ENCODE measurements around the gene FAM120AOS.
A peak's percentile ranks its signal among the peaks of the same experiment; 100 is the strongest.

The FAM120AOS gene

DNA sequence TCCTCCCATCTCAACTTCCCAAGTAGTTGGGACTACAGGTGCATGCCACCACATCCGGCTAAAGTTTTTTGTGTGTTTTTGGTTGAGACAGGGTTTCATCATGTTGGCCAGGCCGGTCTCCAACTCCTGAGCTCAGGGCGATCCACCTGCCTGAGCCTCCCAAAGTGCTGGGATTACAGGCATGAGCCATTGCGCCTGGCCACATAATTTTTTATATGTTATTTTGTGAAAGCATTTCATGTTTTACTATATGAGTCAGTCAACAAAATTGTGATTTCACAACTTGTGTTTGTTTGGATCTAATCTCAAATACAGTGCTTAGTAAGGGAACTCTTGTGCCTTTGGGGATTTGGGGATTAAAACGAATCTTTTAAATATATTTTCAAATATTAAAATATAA lies 20.0 kb upstream of the FAM120AOS start:
- TF ChIP-seq, protein P1, sequence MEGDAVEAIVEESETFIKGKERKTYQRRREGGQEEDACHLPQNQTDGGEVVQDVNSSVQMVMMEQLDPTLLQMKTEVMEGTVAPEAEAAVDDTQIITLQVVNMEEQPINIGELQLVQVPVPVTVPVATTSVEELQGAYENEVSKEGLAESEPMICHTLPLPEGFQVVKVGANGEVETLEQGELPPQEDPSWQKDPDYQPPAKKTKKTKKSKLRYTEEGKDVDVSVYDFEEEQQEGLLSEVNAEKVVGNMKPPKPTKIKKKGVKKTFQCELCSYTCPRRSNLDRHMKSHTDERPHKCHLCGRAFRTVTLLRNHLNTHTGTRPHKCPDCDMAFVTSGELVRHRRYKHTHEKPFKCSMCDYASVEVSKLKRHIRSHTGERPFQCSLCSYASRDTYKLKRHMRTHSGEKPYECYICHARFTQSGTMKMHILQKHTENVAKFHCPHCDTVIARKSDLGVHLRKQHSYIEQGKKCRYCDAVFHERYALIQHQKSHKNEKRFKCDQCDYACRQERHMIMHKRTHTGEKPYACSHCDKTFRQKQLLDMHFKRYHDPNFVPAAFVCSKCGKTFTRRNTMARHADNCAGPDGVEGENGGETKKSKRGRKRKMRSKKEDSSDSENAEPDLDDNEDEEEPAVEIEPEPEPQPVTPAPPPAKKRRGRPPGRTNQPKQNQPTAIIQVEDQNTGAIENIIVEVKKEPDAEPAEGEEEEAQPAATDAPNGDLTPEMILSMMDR (IDR thresholded peaks at IDR 0.05; ENCODE audit: low read depth, low read length, missing control alignments) = no peak
- no peaks in the 10 kb centered on the region for H3K27me3 ChIP-seq (replicated peaks)
- no peak overlapping the region for H3K27ac ChIP-seq
- no peak for DNase-seq
- peaks cover 6% of the 10 kb centered on the region for H3K36me3 ChIP-seq (replicated peaks)
- in situ Hi-C loops (cut with HindIII; ENCODE audit: low pct_ligation_motif_present, low sequenced_read_pairs) = no loop called here
- no peak overlapping the region for H3K4me3 ChIP-seq (ENCODE audit: low read depth, low read length)

DNA sequence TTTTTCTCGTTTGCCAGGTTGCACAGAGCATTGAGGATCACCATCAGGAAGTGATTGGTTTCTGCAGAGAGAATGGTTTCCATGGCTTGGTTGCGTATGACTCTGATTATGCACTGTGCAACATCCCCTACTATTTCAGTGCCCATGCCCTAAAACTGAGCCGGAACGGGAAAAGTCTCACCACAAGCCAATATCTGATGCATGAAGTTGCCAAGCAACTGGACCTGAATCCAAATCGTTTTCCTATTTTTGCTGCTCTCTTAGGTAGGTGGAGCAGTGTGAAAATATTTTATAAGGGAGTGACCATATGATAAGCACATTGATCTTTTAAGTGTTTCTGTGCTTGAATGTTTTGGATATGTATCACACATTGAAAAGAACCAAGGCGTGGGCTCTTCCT lies 17.7 kb upstream of the FAM120AOS start:
- H3K27me3 ChIP-seq (replicated peaks) = no peaks in the 10 kb centered on the region
- no peak overlapping the region for H3K27ac ChIP-seq
- in situ Hi-C loops (cut with HindIII; ENCODE audit: low pct_ligation_motif_present, low sequenced_read_pairs) = no loop called here
- H3K36me3 ChIP-seq (replicated peaks) = peaks cover 4% of the 10 kb centered on the region
- H3K4me3 ChIP-seq (ENCODE audit: low read depth, low read length) = no peak overlapping the region
- TF ChIP-seq, protein P1 (IDR thresholded peaks at IDR 0.05; ENCODE audit: low read depth, low read length, missing control alignments) = no peak
- DNase-seq = no peak

DNA sequence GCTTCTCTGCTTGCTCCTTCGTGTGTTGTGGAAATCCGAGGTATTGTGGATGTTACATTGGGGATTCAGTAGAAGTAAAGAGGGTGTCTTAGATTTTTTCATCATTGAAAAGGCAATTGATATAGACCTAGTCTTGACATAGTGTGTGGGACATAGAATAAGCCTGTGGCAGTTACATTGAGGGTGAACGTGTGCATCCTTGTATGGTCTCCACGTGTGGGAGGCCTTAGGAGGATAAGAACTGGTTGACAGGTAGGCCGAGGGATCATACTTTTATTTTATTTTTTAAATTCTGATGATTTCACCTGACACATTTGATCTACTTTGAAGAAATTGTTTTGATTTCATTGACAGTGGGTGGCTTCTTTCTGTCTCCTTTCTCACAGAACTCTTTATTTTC lies 17.0 kb upstream of the FAM120AOS start:
- DNase-seq = no peak
- Histone ChIP-seq H3K4me3 (ENCODE audit: low read depth, low read length) (no peak overlapping the region), H3K36me3 (replicated peaks) (peaks cover 4% of the 10 kb centered on the region), H3K27me3 (replicated peaks) (no peaks in the 10 kb centered on the region), H3K27ac (no peak overlapping the region)
- TF ChIP-seq, protein P1 (IDR thresholded peaks at IDR 0.05; ENCODE audit: low read depth, low read length, missing control alignments) = no peak
- in situ Hi-C loops (cut with HindIII; ENCODE audit: low pct_ligation_motif_present, low sequenced_read_pairs) = no loop called here

DNA sequence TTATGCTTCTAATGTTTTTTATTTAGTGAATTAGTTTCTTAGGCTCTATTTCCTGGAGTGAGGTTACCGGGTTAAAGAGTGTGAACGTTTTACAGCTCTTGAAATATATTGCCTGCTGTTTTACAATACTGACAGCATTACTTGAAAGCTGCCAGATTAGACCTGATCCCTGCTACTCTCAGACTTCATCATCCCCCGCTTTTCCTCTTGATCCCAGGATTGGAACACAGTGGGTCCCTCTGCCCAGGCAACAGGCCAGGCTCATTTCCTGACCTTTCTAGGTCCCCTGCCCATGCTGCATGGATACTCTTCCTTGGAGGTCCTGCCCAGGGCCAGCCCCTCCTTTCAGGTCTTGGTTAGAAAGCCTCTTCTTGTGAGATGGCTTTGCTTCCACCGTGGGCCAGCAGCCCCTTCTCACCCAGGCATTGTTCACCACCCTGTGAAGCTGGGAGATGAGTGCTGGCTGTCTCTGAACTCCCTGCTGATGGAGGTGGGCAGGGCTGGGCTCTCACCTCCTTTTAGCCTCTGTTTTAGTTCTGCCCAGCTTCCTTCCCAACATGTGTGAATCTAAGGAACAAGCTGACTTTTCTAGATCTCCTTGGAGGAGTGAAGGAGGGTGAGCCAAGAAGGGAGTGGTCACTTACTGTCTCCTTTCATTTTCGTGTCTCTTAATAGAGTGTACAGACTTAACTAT lies 15.5 kb upstream of the FAM120AOS start:
- in situ Hi-C loops (cut with HindIII; ENCODE audit: low pct_ligation_motif_present, low sequenced_read_pairs) = no loop called here
- Histone ChIP-seq H3K4me3 (ENCODE audit: low read depth, low read length) (no peak overlapping the region), H3K36me3 (replicated peaks) (peaks cover 4% of the 10 kb centered on the region), H3K27me3 (replicated peaks) (no peaks in the 10 kb centered on the region), H3K27ac (no peak overlapping the region)
- peak; percentile 12 for DNase-seq
- TF ChIP-seq, protein P1 (IDR thresholded peaks at IDR 0.05; ENCODE audit: low read depth, low read length, missing control alignments) = no peak

DNA sequence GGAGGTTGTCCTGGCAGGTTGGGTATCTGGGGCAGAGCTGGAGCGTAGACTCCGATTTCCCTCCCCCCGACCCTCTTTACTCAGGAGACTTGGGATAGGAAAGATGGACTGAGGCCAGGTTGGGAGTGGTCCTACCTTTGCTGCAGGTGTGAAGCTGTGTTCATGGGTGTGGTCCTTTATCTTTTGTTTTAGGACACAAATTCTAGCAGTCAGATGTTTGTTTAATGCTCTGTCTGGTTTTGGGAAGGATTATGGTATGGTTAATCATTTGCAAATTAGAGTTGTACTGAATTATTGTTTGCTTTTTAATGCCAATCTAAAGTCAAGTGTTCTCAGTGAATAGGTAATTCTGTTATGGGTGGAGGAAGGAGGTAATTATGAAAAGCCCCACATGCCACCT lies 14.1 kb upstream of the FAM120AOS start:
- Histone ChIP-seq H3K27ac (no peak overlapping the region), H3K27me3 (replicated peaks) (no peaks in the 10 kb centered on the region), H3K36me3 (replicated peaks) (peaks cover 4% of the 10 kb centered on the region), H3K4me3 (ENCODE audit: low read depth, low read length) (no peak overlapping the region)
- in situ Hi-C loops (cut with HindIII; ENCODE audit: low pct_ligation_motif_present, low sequenced_read_pairs) = no loop called here
- DNase-seq = no peak
- TF ChIP-seq, protein P1 (IDR thresholded peaks at IDR 0.05; ENCODE audit: low read depth, low read length, missing control alignments) = no peak

DNA sequence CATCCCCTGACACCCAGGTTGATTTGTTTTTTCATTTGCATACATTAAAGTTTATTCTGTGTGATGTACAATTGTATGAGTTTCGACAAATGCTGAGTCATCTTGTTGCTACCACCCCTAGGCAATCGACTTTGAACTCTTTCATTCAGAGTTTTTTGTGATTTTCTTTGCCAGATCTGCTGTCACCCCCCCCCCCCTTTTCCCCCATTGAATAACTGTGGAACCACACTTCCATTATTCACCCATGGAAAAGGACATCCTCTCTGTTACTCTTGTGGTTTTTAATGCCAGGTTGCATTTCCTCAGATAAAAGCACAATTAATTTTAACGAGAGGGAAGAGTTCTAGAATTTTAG lies 13.7 kb upstream of the FAM120AOS start:
- Histone ChIP-seq H3K36me3 (replicated peaks) (peaks cover 4% of the 10 kb centered on the region), H3K27me3 (replicated peaks) (no peaks in the 10 kb centered on the region), H3K4me3 (ENCODE audit: low read depth, low read length) (no peak overlapping the region), H3K27ac (no peak overlapping the region)
- in situ Hi-C loops (cut with HindIII; ENCODE audit: low pct_ligation_motif_present, low sequenced_read_pairs) = no loop called here
- no peak for DNase-seq
- TF ChIP-seq, protein P1 (IDR thresholded peaks at IDR 0.05; ENCODE audit: low read depth, low read length, missing control alignments) = no peak
